ENCODE measurements around the gene PRLR. TPM values are rescaled to one million over a fixed set of nuclear protein-coding genes. Genes with fewer than 3 reads are reported as not detected.

PRLR gene
- total RNA-seq, 1 donor from 2014 or later, result 3.2 TPM

GRCh38 chr5:35182486-35182885, 47.8 kb downstream of the PRLR start:
- ATAC-seq, result no peak
- intact Hi-C loops (cut with DNase I), result no loop called here
- Histone ChIP-seq H3K27ac (no peak overlapping the region), H3K4me1 (no peaks in the 10 kb centered on the region), H3K36me3 (no peaks in the 10 kb centered on the region), H3K27me3 (ENCODE audit: low read depth) (no peaks in the 10 kb centered on the region), H3K4me3 (no peak overlapping the region), H3K9me3 (no peaks in the 10 kb centered on the region)
- TF ChIP-seq, protein P1, sequence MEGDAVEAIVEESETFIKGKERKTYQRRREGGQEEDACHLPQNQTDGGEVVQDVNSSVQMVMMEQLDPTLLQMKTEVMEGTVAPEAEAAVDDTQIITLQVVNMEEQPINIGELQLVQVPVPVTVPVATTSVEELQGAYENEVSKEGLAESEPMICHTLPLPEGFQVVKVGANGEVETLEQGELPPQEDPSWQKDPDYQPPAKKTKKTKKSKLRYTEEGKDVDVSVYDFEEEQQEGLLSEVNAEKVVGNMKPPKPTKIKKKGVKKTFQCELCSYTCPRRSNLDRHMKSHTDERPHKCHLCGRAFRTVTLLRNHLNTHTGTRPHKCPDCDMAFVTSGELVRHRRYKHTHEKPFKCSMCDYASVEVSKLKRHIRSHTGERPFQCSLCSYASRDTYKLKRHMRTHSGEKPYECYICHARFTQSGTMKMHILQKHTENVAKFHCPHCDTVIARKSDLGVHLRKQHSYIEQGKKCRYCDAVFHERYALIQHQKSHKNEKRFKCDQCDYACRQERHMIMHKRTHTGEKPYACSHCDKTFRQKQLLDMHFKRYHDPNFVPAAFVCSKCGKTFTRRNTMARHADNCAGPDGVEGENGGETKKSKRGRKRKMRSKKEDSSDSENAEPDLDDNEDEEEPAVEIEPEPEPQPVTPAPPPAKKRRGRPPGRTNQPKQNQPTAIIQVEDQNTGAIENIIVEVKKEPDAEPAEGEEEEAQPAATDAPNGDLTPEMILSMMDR (IDR thresholded peaks at IDR 0.05), result no peak
- DNase-seq, result no peak

GRCh38 chr5:35180046-35180445, 50.2 kb downstream of the PRLR start:
- TF ChIP-seq, protein P1 (IDR thresholded peaks at IDR 0.05), result no peak
- Histone ChIP-seq H3K4me3 (no peak overlapping the region), H3K4me1 (no peaks in the 10 kb centered on the region), H3K36me3 (no peaks in the 10 kb centered on the region), H3K9me3 (no peaks in the 10 kb centered on the region), H3K27me3 (ENCODE audit: low read depth) (no peaks in the 10 kb centered on the region), H3K27ac (no peak overlapping the region)
- intact Hi-C loops (cut with DNase I), result no loop called here
- ATAC-seq (no peak), DNase-seq (no peak)

DNA sequence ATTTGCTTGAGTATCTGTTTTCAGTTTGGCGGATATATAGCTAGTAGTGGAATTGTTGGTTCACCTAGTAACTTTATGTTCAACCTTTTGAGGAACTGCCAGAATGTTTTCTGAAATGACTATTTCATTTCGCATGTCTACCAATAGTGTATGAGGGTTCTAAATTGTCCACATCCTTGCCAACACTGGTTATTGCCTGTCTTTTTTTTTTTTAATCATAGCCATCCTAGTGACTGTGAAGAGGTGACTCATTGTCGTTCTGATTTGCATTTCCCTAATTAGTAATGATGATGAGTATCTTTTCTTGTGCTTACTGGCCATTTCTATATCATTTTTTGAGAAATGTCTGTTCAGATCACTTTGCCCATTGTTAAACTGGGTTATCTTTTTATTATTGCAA, 52.5 kb downstream of the PRLR start:
- H3K36me3 ChIP-seq, result no peaks in the 10 kb centered on the region
- no peak overlapping the region for H3K27ac ChIP-seq
- H3K4me1 ChIP-seq, result no peaks in the 10 kb centered on the region
- DNase-seq (no peak), ATAC-seq (no peak)
- TF ChIP-seq, protein P1 (IDR thresholded peaks at IDR 0.05), result no peak
- no peak overlapping the region for H3K4me3 ChIP-seq
- intact Hi-C loops (cut with DNase I), result no loop called here
- no peaks in the 10 kb centered on the region for H3K9me3 ChIP-seq
- no peaks in the 10 kb centered on the region for H3K27me3 ChIP-seq (ENCODE audit: low read depth)

- ATAC-seq, result no peak
- H3K4me3 ChIP-seq, result no peak overlapping the region
- H3K36me3 ChIP-seq, result no peaks in the 10 kb centered on the region
- DNase-seq, result no peak
- H3K9me3 ChIP-seq, result no peaks in the 10 kb centered on the region
- no peaks in the 10 kb centered on the region for H3K4me1 ChIP-seq
- no peak overlapping the region for H3K27ac ChIP-seq
- TF ChIP-seq, protein P1 (IDR thresholded peaks at IDR 0.05), result no peak
- no peaks in the 10 kb centered on the region for H3K27me3 ChIP-seq (ENCODE audit: low read depth)
- intact Hi-C loops (cut with DNase I), result no loop called here
Observed at GRCh38 chr5:35172533-35172932, 57.8 kb downstream of the PRLR start.

DNA sequence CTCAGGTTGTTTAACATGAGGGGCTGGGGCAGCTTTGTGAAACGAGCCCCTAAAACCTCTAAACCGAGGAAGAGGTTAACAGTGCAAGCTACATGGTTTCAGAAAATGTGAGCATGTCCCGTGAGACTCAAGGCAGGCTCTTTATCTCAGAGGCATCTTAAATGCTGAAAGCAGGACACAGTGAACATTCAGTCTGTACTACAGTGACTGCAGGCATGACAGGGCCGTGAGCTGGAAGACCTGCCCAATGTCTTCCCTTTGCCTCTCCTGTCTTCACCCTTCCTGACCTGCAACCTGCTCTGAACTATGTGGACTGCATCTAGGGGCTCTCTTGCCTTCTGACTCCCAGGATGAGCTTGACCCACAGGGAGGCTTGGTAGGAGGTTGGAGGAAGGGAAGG, 58.3 kb downstream of the PRLR start:
- Histone ChIP-seq H3K4me3 (no peak overlapping the region), H3K27me3 (ENCODE audit: low read depth) (no peaks in the 10 kb centered on the region), H3K36me3 (no peaks in the 10 kb centered on the region), H3K4me1 (no peaks in the 10 kb centered on the region), H3K9me3 (no peaks in the 10 kb centered on the region), H3K27ac (no peak overlapping the region)
- TF ChIP-seq, protein P1 (IDR thresholded peaks at IDR 0.05), result no peak
- ATAC-seq (peak in 1 of 2 donors; percentile 16), DNase-seq (no peak)
- intact Hi-C loops (cut with DNase I), result no loop called here

GRCh38 chr5:35171078-35171477, 59.2 kb downstream of the PRLR start:
- intact Hi-C loops (cut with DNase I), result no loop called here
- H3K27me3 ChIP-seq (ENCODE audit: low read depth), result no peaks in the 10 kb centered on the region
- no peak overlapping the region for H3K27ac ChIP-seq
- H3K36me3 ChIP-seq, result no peaks in the 10 kb centered on the region
- H3K4me3 ChIP-seq, result no peak overlapping the region
- no peak for DNase-seq
- no peaks in the 10 kb centered on the region for H3K9me3 ChIP-seq
- no peaks in the 10 kb centered on the region for H3K4me1 ChIP-seq
- ATAC-seq, result no peak
- TF ChIP-seq, protein P1 (IDR thresholded peaks at IDR 0.05), result no peak

All from lower lobe of right lung (tissue), 2 donors.